IMR-90 (cell line): ENCODE measurements around the gene CLCN5. TPM values are rescaled to one million over a fixed set of nuclear protein-coding genes. Genes with fewer than 3 reads are reported as not detected.
A peak's percentile ranks its signal among the peaks of the same experiment; 100 is the strongest.

Experiments
- ATAC-seq: fragments of 200-7000 bp; cut with Tn5 transposase; 2 replicates; pipeline ENCODE4 v1.9.1; 2020; ENCODE audit warnings: low read depth, mild to moderate bottlenecking, moderate library complexity
- BruUV-seq: library from RNA; stranded (reverse); fragments of 400-500 nt; replicated peaks from 2 replicates; lab custom pipeline; 2021; lab: Mats Ljungman, UMichigan
- CTCF ChIA-PET: fragments of 300-600 bp; formaldehyde crosslinking; extraction: SDS; loops from one replicate; lab custom pipeline; 2021; ENCODE audit warnings: antibody characterized with exemption; lab: Yijun Ruan, JAX
- POLR2A ChIA-PET: fragments of 300-600 bp; sonication (Branson Sonifier 250); formaldehyde crosslinking; loops from one replicate; lab custom pipeline; 2022; ENCODE audit warnings: antibody characterized with exemption; ENCODE audit not compliant: unreplicated experiment; lab: Charles Lee
- DNase-seq: peaks from one replicate; pipeline ENCODE4 v3.0.0; 2013
- H2AFZ ChIP-seq: replicated peaks from 2 replicates; pipeline ENCODE3; 2013; ENCODE audit warnings: low read length, mild to moderate bottlenecking; ENCODE audit not compliant: poor library complexity
- H2AK5ac ChIP-seq: 2 replicates; pipeline ENCODE4 v1.6.1; 2013; ENCODE audit warnings: low read depth, low read length, inconsistent platforms
- H2AK9ac ChIP-seq: replicated peaks from 2 replicates; pipeline ENCODE3; 2013; ENCODE audit warnings: mild to moderate bottlenecking, low read depth, low read length, moderate library complexity; ENCODE audit not compliant: poor library complexity
- H2BK120ac ChIP-seq: 2 replicates; pipeline ENCODE4 v1.6.1; 2013; ENCODE audit warnings: low read depth, low read length, inconsistent platforms
- H2BK15ac ChIP-seq: 3 replicates; pipeline ENCODE4 v1.6.1; 2013; ENCODE audit warnings: low read depth, low read length, inconsistent platforms
- H2BK20ac ChIP-seq: 2 replicates; pipeline ENCODE4 v1.6.1; 2013; ENCODE audit warnings: low read depth, mild to moderate bottlenecking, inconsistent platforms, low read length, moderate library complexity
- H2BK5ac ChIP-seq: 2 replicates; pipeline ENCODE4 v1.6.1; 2013; ENCODE audit warnings: mild to moderate bottlenecking, low read depth, low read length, inconsistent platforms; ENCODE audit not compliant: poor library complexity, severe bottlenecking
- H3K14ac ChIP-seq: replicated peaks from 2 replicates; pipeline ENCODE4 v1.6.1; 2013; ENCODE audit warnings: low read depth, low read length, inconsistent platforms
- H3K18ac ChIP-seq: 2 replicates; pipeline ENCODE4 v1.6.1; 2013; ENCODE audit warnings: low read depth, low read length, control low read depth
- H3K23ac ChIP-seq: 2 replicates; pipeline ENCODE4 v1.6.1; 2013; ENCODE audit warnings: low read depth, low read length, inconsistent platforms
- H3K27ac ChIP-seq: 2 replicates; pipeline ENCODE4 v1.5.1; 2013; ENCODE audit warnings: mild to moderate bottlenecking, control low read depth, low read length; ENCODE audit not compliant: insufficient read depth
- H3K27me3 ChIP-seq: 2 replicates; pipeline ENCODE4 v1.6.1; 2013; ENCODE audit warnings: low read length; ENCODE audit not compliant: control insufficient read depth, insufficient read depth
- H3K36me3 ChIP-seq: 2 replicates; pipeline ENCODE4 v1.6.1; 2013; ENCODE audit warnings: low read length, mixed read lengths; ENCODE audit not compliant: control insufficient read depth, insufficient read depth
- H3K4ac ChIP-seq: 2 replicates; pipeline ENCODE4 v1.6.1; 2013; ENCODE audit warnings: low read depth, low read length, inconsistent platforms
- H3K4me1 ChIP-seq: 2 replicates; pipeline ENCODE4 v1.6.1; 2013; ENCODE audit warnings: low read length, mixed read lengths; ENCODE audit not compliant: control insufficient read depth, insufficient read depth
- H3K4me2 ChIP-seq: 2 replicates; pipeline ENCODE4 v1.6.1; 2013; ENCODE audit warnings: low read depth, mild to moderate bottlenecking, control low read depth, low read length, moderate library complexity
- H3K4me3 ChIP-seq: 2 replicates; pipeline ENCODE4 v1.5.1; 2013; ENCODE audit warnings: low read depth, mild to moderate bottlenecking, control low read depth, low read length, moderate library complexity; ENCODE audit not compliant: insufficient read depth
- H3K56ac ChIP-seq: 2 replicates; pipeline ENCODE4 v1.6.1; 2013; ENCODE audit warnings: low read length, inconsistent platforms; ENCODE audit not compliant: insufficient read depth; ENCODE audit errors: extremely low read depth
- H3K79me1 ChIP-seq, 2 experiments: 2 replicates each; pipeline ENCODE4 v1.6.1; 2013; ENCODE audit warnings: low read length in 2 of 2, inconsistent platforms in 1 of 2, low read depth in 1 of 2
- H3K9ac ChIP-seq: 2 replicates; pipeline ENCODE4 v1.6.1; 2013; ENCODE audit warnings: low read depth, low read length, control low read depth
- H3K9me1 ChIP-seq: 2 replicates; pipeline ENCODE4 v1.6.1; 2013; ENCODE audit warnings: low read length, inconsistent platforms; ENCODE audit not compliant: insufficient read depth
- H3K9me3 ChIP-seq: 2 replicates; pipeline ENCODE4 v1.6.1; 2013; ENCODE audit warnings: low read length; ENCODE audit not compliant: control insufficient read depth, insufficient read depth
- H4K20me1 ChIP-seq: 2 replicates; pipeline ENCODE4 v1.6.1; 2013; ENCODE audit warnings: low read length, inconsistent platforms; ENCODE audit not compliant: insufficient read depth
- H4K5ac ChIP-seq: 2 replicates; pipeline ENCODE4 v1.6.1; 2013; ENCODE audit warnings: mild to moderate bottlenecking, low read depth, low read length, control low read depth
- H4K8ac ChIP-seq, 2 experiments: 2 replicates each; pipeline ENCODE4 v1.6.1; 2013; ENCODE audit warnings: low read depth in 2 of 2, low read length in 2 of 2, control low read depth in 1 of 2, inconsistent platforms in 1 of 2
- H4K91ac ChIP-seq: 2 replicates; pipeline ENCODE4 v1.6.1; 2013; ENCODE audit warnings: low read depth, low read length, inconsistent platforms; ENCODE audit not compliant: insufficient read depth
- BHLHE40 ChIP-seq: fragments of 150-350 bp; IDR thresholded peaks from 2 replicates; pipeline ENCODE4 v1.6.1; 2016; ENCODE audit warnings: mild to moderate bottlenecking, low read depth, low read length
- CEBPB ChIP-seq: IDR thresholded peaks from 2 replicates; pipeline ENCODE4 v1.6.1; 2012; ENCODE audit warnings: low read depth, low read length, improper control_type of control experiment
- ELK1 ChIP-seq: fragments of 150-350 bp; IDR thresholded peaks from 2 replicates; pipeline ENCODE4 v1.6.1; 2016; ENCODE audit warnings: low read depth, mild to moderate bottlenecking, low read length, moderate library complexity, borderline replicate concordance
- MAFK ChIP-seq: IDR thresholded peaks from 2 replicates; pipeline ENCODE4 v1.6.1; 2012; ENCODE audit warnings: low read depth, low read length, improper control_type of control experiment
- RAD21 ChIP-seq: IDR thresholded peaks from 2 replicates; pipeline ENCODE4 v1.6.1; 2012; ENCODE audit warnings: low read length, improper control_type of control experiment
- RCOR1 ChIP-seq: IDR thresholded peaks from 2 replicates; pipeline ENCODE4 v1.6.1; 2012; ENCODE audit warnings: mild to moderate bottlenecking, low read length, improper control_type of control experiment; ENCODE audit not compliant: insufficient replicate concordance
- RFX5 ChIP-seq: IDR thresholded peaks from 2 replicates; pipeline ENCODE4 v1.8.0; 2012; ENCODE audit warnings: low read depth, mild to moderate bottlenecking, low read length, moderate library complexity
- SMC3 ChIP-seq: fragments of 150-350 bp; IDR thresholded peaks from 2 replicates; pipeline ENCODE4 v1.6.1; 2016; ENCODE audit warnings: low read depth, mild to moderate bottlenecking, antibody characterized with exemption, low read length, moderate library complexity
- WGBS, 2 experiments: methylation state at CpG; one replicate each; pipeline versions ENCODE4 v1.1.5 to v1.1.7; 2013; ENCODE audit warnings: missing lambda C conversion rate in 2 of 2; ENCODE audit not compliant: insufficient read length in 1 of 2; ENCODE audit errors: extremely low coverage in 2 of 2; 5-methylcytosine and 5-hydroxymethylcytosine counted together
- dilution Hi-C: fragments of 300-500 bp; cut with HindIII; formaldehyde crosslinking; loops from one replicate; pipeline ENCODE4 v1.14.3; 2018; ENCODE audit warnings: low sequenced_read_pairs; ENCODE audit not compliant: unreplicated experiment
- in situ Hi-C: fragments of 300-500 bp; cut with MboI; formaldehyde crosslinking; loops from 3 replicates; pipeline ENCODE4 v1.14.3; 2019; ENCODE audit warnings: low sequenced_read_pairs, inconsistent platforms, mixed read lengths
- intact Hi-C: fragments of 100-400 bp; cut with micrococcal nuclease; formaldehyde crosslinking; loops from 2 replicates; pipeline ENCODE4 v1.10.0; 2022
- polyA plus RNA-seq, 3 experiments: library from polyadenylated mRNA; depleted of rRNA; stranded (reverse); fragments of >200 nt; gene quantifications; 2 replicates each; pipeline ENCODE4 v1.2.3, GENCODE V29; 2012; ENCODE audit warnings: low replicate concordance in 1 of 3
- total RNA-seq: library from RNA; depleted of rRNA; stranded (reverse); fragments of >200 nt; gene quantifications from 2 replicates; pipeline ENCODE4 v1.2.3, GENCODE V29; 2012
- TF ChIP-seq, protein P1 (sequence below): fragments of 150-350 bp; IDR thresholded peaks from 2 replicates; pipeline ENCODE4 v1.6.1; 2017; ENCODE audit warnings: mild to moderate bottlenecking, antibody characterized with exemption, low read length, low read depth

CLCN5 gene
- total and polyA plus RNA-seq, 2 of the 4 experiments (the other 2 are of a cell fraction), result 1.4 to 5.9 TPM

DNA sequence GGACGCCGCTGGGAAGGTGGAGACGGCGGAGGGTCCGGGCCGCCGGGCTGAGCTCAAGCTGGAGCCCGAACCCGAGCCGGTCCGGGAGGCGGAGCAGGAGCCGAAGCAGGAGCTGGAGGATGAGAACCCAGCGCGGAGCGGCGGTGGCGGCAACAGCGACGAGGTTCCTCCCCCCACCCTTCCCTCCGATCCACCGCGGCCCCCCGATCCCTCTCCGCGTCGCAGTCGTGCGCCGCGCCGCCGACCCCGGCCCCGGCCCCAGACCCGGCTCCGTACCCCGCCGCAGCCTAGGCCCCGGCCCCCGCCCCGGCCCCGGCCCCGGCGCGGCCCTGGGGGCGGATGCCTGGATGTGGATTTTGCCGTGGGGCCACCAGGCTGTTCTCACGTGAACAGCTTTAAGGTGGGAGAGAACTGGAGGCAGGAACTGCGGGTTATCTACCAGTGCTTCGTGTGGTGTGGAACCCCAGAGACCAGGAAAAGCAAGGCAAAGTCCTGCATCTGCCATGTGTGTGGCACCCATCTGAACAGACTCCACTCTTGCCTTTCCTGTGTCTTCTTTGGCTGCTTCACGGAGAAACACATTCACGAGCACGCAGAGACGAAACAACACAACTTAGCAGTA is 42.6 kb upstream of the CLCN5 start (continued):
- no peak for TF ChIP-seq ELK1

DNA sequence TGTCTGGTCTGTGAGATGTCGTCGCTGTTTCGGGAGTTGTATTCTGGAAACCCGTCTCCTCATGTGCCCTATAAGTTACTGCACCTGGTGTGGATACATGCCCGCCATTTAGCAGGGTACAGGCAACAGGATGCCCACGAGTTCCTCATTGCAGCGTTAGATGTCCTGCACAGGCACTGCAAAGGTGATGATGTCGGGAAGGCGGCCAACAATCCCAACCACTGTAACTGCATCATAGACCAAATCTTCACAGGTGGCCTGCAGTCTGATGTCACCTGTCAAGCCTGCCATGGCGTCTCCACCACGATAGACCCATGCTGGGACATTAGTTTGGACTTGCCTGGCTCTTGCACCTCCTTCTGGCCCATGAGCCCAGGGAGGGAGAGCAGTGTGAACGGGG is 41.7 kb upstream of the CLCN5 start:
- Histone ChIP-seq H3K14ac (no peak overlapping the region), H3K36me3 (no peaks in the 10 kb centered on the region), H2AK5ac (no peak overlapping the region), H3K56ac (no peak overlapping the region), H3K4me1 (peaks cover 3% of the 10 kb centered on the region; the same call in 1 of the 2 replicates), H4K5ac (no peak overlapping the region), H2BK15ac (no peak overlapping the region), H2BK20ac (no peak overlapping the region), H3K9me1 (peaks cover 21% of the 10 kb centered on the region; the same call in 1 of the 2 replicates), H3K27me3 (peaks cover 2% of the 10 kb centered on the region; the same call in 1 of the 2 replicates), H3K18ac (no peak overlapping the region), H3K4ac (no peak overlapping the region), H3K23ac (no peak overlapping the region), H4K91ac (no peak overlapping the region), H3K4me2 (peak overlapping the region; percentile 97; the same call in 1 of the 2 replicates), H3K9ac (no peak overlapping the region), H2BK5ac (no peak overlapping the region), H3K27ac (no peak overlapping the region), H3K4me3 (no peak overlapping the region), H2BK120ac (no peak overlapping the region), H4K20me1 (no peaks in the 10 kb centered on the region; the same call in 1 of the 2 replicates), H3K9me3 (no peaks in the 10 kb centered on the region; the same call in 1 of the 2 replicates), H2AFZ (no peak overlapping the region), H2AK9ac (no peak overlapping the region), H3K79me1 (peaks cover 6 to 11% of the 10 kb centered on the region in 2 experiments; a peak in 2 of 4 replicates), H4K8ac (no peak overlapping the region)
- POLR2A ChIA-PET, result no interaction called here
- ATAC-seq (no peak), DNase-seq (no peak)
- in situ Hi-C loops, result no loop called here
- TF ChIP-seq, protein P1, sequence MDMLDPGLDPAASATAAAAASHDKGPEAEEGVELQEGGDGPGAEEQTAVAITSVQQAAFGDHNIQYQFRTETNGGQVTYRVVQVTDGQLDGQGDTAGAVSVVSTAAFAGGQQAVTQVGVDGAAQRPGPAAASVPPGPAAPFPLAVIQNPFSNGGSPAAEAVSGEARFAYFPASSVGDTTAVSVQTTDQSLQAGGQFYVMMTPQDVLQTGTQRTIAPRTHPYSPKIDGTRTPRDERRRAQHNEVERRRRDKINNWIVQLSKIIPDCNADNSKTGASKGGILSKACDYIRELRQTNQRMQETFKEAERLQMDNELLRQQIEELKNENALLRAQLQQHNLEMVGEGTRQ, result no peak
- TF ChIP-seq BHLHE40 (no peak), RFX5 (no peak), ELK1 (no peak), RCOR1 (no peak), RAD21 (no peak), MAFK (no peak), CEBPB (no peak), SMC3 (no peak)
- CTCF ChIA-PET, result no interaction called here
- dilution Hi-C loops, result no loop called here
- BruUV-seq, result no TSS peak
- WGBS, 2 experiments, result 43% methylated on average over 3 of the region's 12 CpGs; no CpG with 5 or more reads in 1 of the 2 experiments
- intact Hi-C loops, result loop anchor here (10.0 kb wide), 1 partner anchor 704 kb away; no protein-coding TSS in a partner anchor
